ENCODE measurements around the gene PPP1R37.

Gene PPP1R37

DNA sequence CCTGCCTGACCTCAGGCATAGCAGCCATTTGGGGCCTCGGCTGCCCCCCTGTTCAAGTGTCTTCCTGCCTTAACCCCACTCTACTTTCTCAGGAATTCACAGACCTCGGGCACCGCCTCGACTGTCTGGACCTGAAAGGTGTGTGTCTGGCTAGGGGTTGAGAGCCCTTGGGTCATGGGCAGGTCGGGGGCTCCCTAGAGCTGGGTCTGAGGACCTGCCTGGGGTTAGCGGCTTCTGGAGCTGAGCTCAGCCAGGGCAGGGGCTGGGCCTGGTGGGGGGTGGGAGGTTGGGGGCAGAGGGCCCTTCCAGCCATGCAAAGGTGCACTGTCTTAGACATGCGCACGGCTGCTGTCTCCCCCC lies 47.1 kb downstream of the PPP1R37 start:
- TF ChIP-seq POLR2AphosphoS5 (IDR thresholded peaks at IDR 0.05; ENCODE audit: low read depth, low read length) (no peak), POU2F2 (IDR thresholded peaks at IDR 0.05; ENCODE audit: low read depth, low read length) (no peak), TAF1 (IDR thresholded peaks at IDR 0.05; ENCODE audit: low read depth, low read length) (no peak)
- FAIRE-seq (no peak), DNase-seq (ENCODE audit: insufficient read length, low spot score) (peak; percentile 13)

GRCh38 chr19:45140533-45140932 lies 47.6 kb downstream of the PPP1R37 start:
- no peak for TF ChIP-seq PAX5 (IDR thresholded peaks at IDR 0.05; ENCODE audit: insufficient read depth, low read length, severe bottlenecking)
- TF ChIP-seq SPI1 (IDR thresholded peaks at IDR 0.05; ENCODE audit: low read depth, low read length): no peak
- no peak for TF ChIP-seq TAF1 (IDR thresholded peaks at IDR 0.05; ENCODE audit: low read depth, low read length)
- no peak for TF ChIP-seq POU2F2 (IDR thresholded peaks at IDR 0.05; ENCODE audit: low read depth, low read length)
- TF ChIP-seq POLR2AphosphoS5 (IDR thresholded peaks at IDR 0.05; ENCODE audit: low read depth, low read length): no peak
- TF ChIP-seq POLR2A (IDR thresholded peaks at IDR 0.05; ENCODE audit: low read depth, low read length): no peak
- DNase-seq (ENCODE audit: insufficient read length, low spot score) (no peak), FAIRE-seq (no peak)

- DNase-seq (ENCODE audit: insufficient read length, low spot score) (no peak), FAIRE-seq (no peak)
- no peak for TF ChIP-seq SPI1 (IDR thresholded peaks at IDR 0.05; ENCODE audit: low read depth, low read length)
- no peak for TF ChIP-seq PAX5 (IDR thresholded peaks at IDR 0.05; ENCODE audit: insufficient read depth, low read length, severe bottlenecking)
- no peak for TF ChIP-seq POLR2AphosphoS5 (IDR thresholded peaks at IDR 0.05; ENCODE audit: low read depth, low read length)
- TF ChIP-seq TAF1 (IDR thresholded peaks at IDR 0.05; ENCODE audit: low read depth, low read length): no peak
- no peak for TF ChIP-seq POU2F2 (IDR thresholded peaks at IDR 0.05; ENCODE audit: low read depth, low read length)
- TF ChIP-seq POLR2A (IDR thresholded peaks at IDR 0.05; ENCODE audit: low read depth, low read length): no peak
These were observed 48.4 kb downstream of the PPP1R37 start for GRCh38 chr19:45141203-45141900.

GRCh38 chr19:45142016-45142725 lies 49.2 kb downstream of the PPP1R37 start:
- DNase-seq (ENCODE audit: insufficient read length, low spot score) (no peak), FAIRE-seq (no peak)
- TF ChIP-seq POLR2A (IDR thresholded peaks at IDR 0.05; ENCODE audit: low read depth, low read length): no peak
- no peak for TF ChIP-seq PAX5 (IDR thresholded peaks at IDR 0.05; ENCODE audit: insufficient read depth, low read length, severe bottlenecking)
- no peak for TF ChIP-seq TAF1 (IDR thresholded peaks at IDR 0.05; ENCODE audit: low read depth, low read length)
- no peak for TF ChIP-seq SPI1 (IDR thresholded peaks at IDR 0.05; ENCODE audit: low read depth, low read length)
- no peak for TF ChIP-seq POLR2AphosphoS5 (IDR thresholded peaks at IDR 0.05; ENCODE audit: low read depth, low read length)
- TF ChIP-seq POU2F2 (IDR thresholded peaks at IDR 0.05; ENCODE audit: low read depth, low read length): no peak

DNA sequence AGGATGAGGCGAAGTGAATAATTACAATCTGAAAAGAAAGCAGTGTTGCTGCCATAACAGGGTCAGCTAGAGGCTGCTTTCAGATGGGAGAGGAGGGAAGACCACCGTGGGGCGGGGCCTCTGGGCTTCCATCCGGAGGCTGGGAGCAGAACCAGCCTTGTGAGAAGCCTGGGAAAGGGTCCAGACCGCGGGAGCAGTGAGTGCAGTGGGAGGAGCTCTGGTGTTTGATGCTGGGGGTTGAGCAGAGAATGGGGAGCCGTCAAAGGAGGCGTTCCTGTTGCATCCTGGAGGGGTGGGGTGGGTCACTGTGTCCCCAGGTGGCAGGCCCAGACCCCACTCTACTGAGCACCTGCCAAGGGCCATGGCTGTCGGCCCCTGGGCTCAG lies 49.7 kb downstream of the PPP1R37 start:
- TF ChIP-seq POU2F2 (IDR thresholded peaks at IDR 0.05; ENCODE audit: low read depth, low read length) (no peak), SPI1 (IDR thresholded peaks at IDR 0.05; ENCODE audit: low read depth, low read length) (no peak), PAX5 (IDR thresholded peaks at IDR 0.05; ENCODE audit: insufficient read depth, low read length, severe bottlenecking) (no peak), TAF1 (IDR thresholded peaks at IDR 0.05; ENCODE audit: low read depth, low read length) (no peak), POLR2A (IDR thresholded peaks at IDR 0.05; ENCODE audit: low read depth, low read length) (no peak), POLR2AphosphoS5 (IDR thresholded peaks at IDR 0.05; ENCODE audit: low read depth, low read length) (no peak)
- no peak for FAIRE-seq
- DNase-seq (ENCODE audit: insufficient read length, low spot score): peak; percentile 10

GRCh38 chr19:45144431-45145269 lies 51.7 kb downstream of the PPP1R37 start:
- DNase-seq (ENCODE audit: insufficient read length, low spot score) (no peak), FAIRE-seq (no peak)
- TF ChIP-seq SPI1 (IDR thresholded peaks at IDR 0.05; ENCODE audit: low read depth, low read length) (no peak), PAX5 (IDR thresholded peaks at IDR 0.05; ENCODE audit: insufficient read depth, low read length, severe bottlenecking) (no peak), POLR2A (IDR thresholded peaks at IDR 0.05; ENCODE audit: low read depth, low read length) (no peak), POU2F2 (IDR thresholded peaks at IDR 0.05; ENCODE audit: low read depth, low read length) (no peak), TAF1 (IDR thresholded peaks at IDR 0.05; ENCODE audit: low read depth, low read length) (no peak), POLR2AphosphoS5 (IDR thresholded peaks at IDR 0.05; ENCODE audit: low read depth, low read length) (no peak)

DNA sequence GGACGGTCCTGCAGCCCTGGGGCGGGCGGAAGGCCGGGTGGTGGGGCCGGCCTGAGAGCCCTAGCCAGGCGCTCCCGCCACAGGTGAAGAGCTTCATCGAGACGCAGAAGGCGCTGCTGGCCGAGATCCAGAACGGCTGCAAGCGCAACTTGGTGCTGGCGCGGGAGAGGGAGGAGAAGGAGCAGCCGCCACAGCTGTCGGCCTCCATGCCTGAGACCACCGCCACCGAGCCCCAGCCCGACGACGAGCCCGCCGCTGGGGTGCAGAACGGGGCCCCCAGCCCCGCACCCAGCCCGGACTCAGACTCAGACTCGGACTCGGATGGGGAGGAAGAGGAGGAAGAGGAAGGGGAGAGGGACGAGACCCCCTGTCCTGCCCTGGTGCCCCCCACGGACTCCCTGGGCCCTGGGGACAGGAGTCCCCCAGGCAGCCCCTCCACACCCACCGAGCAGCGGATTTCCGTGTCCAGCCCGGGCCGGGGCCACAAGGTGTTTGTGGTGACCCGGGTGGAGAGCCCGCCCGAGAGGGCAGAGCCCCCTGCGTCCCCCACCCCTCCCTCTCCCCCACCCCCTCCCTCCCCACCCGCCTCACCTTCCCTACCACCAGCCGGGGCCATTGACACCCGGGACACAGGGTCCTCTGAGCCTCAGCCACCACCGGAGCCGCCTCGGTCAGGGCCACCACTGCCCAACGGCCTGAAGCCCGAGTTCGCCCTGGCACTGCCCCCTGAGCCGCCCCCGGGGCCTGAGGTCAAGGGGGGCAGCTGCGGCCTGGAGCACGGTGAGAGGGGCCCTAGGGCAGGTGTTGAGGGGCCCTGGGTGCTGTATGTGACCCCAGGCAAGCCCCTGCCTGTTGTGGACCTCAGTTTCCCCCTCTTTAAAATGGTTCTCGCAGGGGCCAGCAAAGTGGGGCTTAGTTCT lies 52.6 kb downstream of the PPP1R37 start:
- DNase-seq (ENCODE audit: insufficient read length, low spot score) (no peak), FAIRE-seq (no peak)
- TF ChIP-seq PAX5 (IDR thresholded peaks at IDR 0.05; ENCODE audit: insufficient read depth, low read length, severe bottlenecking) (no peak), SPI1 (IDR thresholded peaks at IDR 0.05; ENCODE audit: low read depth, low read length) (no peak), POU2F2 (IDR thresholded peaks at IDR 0.05; ENCODE audit: low read depth, low read length) (no peak), POLR2AphosphoS5 (IDR thresholded peaks at IDR 0.05; ENCODE audit: low read depth, low read length) (no peak), POLR2A (IDR thresholded peaks at IDR 0.05; ENCODE audit: low read depth, low read length) (no peak), TAF1 (IDR thresholded peaks at IDR 0.05; ENCODE audit: low read depth, low read length) (no peak)

DNA sequence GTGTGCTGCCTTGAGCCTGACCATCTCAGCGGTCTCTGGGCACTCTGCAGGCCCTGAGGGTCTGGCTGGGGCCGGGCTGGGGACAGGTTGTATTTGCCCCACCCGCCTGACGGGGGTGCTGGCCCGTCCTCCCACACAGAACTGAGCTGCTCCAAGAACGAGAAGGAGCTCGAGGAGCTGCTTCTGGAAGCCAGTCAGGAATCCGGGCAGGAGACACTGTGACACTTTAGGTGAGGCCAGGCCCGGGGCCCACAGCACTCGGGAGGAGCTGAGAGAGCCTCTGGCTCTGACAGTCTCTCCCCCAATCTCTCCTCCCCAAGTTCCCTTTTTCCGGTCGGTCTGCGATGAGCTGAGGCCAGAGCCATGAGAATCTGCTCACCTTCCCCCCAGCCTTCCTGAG lies 53.3 kb downstream of the PPP1R37 start:
- no peak for TF ChIP-seq POLR2AphosphoS5 (IDR thresholded peaks at IDR 0.05; ENCODE audit: low read depth, low read length)
- no peak for TF ChIP-seq POLR2A (IDR thresholded peaks at IDR 0.05; ENCODE audit: low read depth, low read length)
- no peak for DNase-seq (ENCODE audit: insufficient read length, low spot score)
- FAIRE-seq: no peak
